Choroid plexus epithelial cell (primary cell): ENCODE data around the gene RGS14.

ENCODE experiments used
- DNase-seq: peaks from one replicate; pipeline ENCODE4 v3.0.0-alpha.2; 2010; ENCODE audit warnings: low read depth
- H3K4me3 ChIP-seq: 2 replicates; pipeline ENCODE4 v1.5.1; 2011; ENCODE audit warnings: low read depth, mild to moderate bottlenecking, control low read depth, low read length, moderate library complexity
- CTCF ChIP-seq: conservative IDR thresholded peaks from 2 replicates; pipeline ENCODE4 v1.5.1; 2011; ENCODE audit warnings: low read depth, mild to moderate bottlenecking, control low read depth, inconsistent platforms, low read length, moderate library complexity

The RGS14 gene

GRCh38 chr5:177316005-177316404, 41.7 kb upstream of the RGS14 start:
- TF ChIP-seq CTCF, result no peak
- DNase-seq, result no peak
- no peak overlapping the region for H3K4me3 ChIP-seq

- TF ChIP-seq CTCF, result peak; percentile 95
- no peak overlapping the region for H3K4me3 ChIP-seq
- peak; percentile 91 for DNase-seq
Observed at GRCh38 chr5:177317959-177318377, 39.8 kb upstream of the RGS14 start.

- TF ChIP-seq CTCF, result no peak
- no peak for DNase-seq
- H3K4me3 ChIP-seq, result no peak overlapping the region
Observed at GRCh38 chr5:177319913-177320588, 37.7 kb upstream of the RGS14 start.

- TF ChIP-seq CTCF, result no peak
- H3K4me3 ChIP-seq, result no peak overlapping the region
- no peak for DNase-seq
Observed at GRCh38 chr5:177320879-177321278, 36.8 kb upstream of the RGS14 start.

GRCh38 chr5:177325868-177326381, 31.8 kb upstream of the RGS14 start:
- no peak for TF ChIP-seq CTCF
- no peak overlapping the region for H3K4me3 ChIP-seq
- no peak for DNase-seq

GRCh38 chr5:177327539-177328522, 29.9 kb upstream of the RGS14 start:
- peak; percentile 56 for DNase-seq
- H3K4me3 ChIP-seq, result no peak overlapping the region
- TF ChIP-seq CTCF, result peak; percentile 23
